ENCODE data around the gene FXYD4.

DNA sequence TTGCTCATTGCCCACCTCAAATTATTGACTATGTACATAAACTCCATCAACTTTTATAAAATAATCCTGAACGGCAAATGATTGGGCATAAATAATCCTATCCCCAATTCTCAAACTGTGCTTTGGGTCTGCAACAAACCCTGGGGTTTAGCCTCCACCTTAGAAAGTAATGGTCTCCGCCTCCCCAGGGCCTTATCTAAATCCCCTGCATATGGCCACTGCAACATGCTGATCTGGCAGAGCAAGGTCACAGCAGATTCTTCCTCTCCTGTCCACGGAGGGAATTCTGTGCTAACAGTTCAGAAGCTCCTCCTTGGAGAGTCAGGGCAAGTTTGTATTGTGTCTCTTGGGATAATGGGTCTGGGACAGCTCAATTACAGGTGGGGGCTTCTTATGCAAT is 18.4 kb downstream of the FXYD4 start:
- TF ChIP-seq, protein P1, sequence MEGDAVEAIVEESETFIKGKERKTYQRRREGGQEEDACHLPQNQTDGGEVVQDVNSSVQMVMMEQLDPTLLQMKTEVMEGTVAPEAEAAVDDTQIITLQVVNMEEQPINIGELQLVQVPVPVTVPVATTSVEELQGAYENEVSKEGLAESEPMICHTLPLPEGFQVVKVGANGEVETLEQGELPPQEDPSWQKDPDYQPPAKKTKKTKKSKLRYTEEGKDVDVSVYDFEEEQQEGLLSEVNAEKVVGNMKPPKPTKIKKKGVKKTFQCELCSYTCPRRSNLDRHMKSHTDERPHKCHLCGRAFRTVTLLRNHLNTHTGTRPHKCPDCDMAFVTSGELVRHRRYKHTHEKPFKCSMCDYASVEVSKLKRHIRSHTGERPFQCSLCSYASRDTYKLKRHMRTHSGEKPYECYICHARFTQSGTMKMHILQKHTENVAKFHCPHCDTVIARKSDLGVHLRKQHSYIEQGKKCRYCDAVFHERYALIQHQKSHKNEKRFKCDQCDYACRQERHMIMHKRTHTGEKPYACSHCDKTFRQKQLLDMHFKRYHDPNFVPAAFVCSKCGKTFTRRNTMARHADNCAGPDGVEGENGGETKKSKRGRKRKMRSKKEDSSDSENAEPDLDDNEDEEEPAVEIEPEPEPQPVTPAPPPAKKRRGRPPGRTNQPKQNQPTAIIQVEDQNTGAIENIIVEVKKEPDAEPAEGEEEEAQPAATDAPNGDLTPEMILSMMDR (IDR thresholded peaks at IDR 0.05): no peak
- TF ChIP-seq POLR2A (IDR thresholded peaks at IDR 0.05) (no peak), POLR2AphosphoS5 (IDR thresholded peaks at IDR 0.05) (no peak), EP300 (IDR thresholded peaks at IDR 0.05) (no peak)
